ENCODE measurements around the gene ATP5IF1.

GRCh38 chr1:28240024-28240423, 4.1 kb downstream of the ATP5IF1 start:
- TF ChIP-seq CTCF (IDR thresholded peaks at IDR 0.05; ENCODE audit: low read length) (no peak), EZH2 (IDR thresholded peaks at IDR 0.05; ENCODE audit: borderline replicate concordance, low read length) (no peak)

All from OCI-LY1 (cell line).